ENCODE data around the gene FANCL. TPM values are rescaled to one million over a fixed set of nuclear protein-coding genes. Genes with fewer than 3 reads are reported as not detected.
"Not testable (repeated sequence)": the region's sequence is repeated elsewhere in the genome, so short reads cannot be mapped to it uniquely, and the experiment has no call there.

The FANCL gene
- polyA plus RNA-seq (ENCODE audit: low read depth in 6 of 6), result 10 to 100 TPM in 5 of 6 donors, 1 to 10 TPM in 1; 5.9 to 21.9 (median 11.7) TPM

DNA sequence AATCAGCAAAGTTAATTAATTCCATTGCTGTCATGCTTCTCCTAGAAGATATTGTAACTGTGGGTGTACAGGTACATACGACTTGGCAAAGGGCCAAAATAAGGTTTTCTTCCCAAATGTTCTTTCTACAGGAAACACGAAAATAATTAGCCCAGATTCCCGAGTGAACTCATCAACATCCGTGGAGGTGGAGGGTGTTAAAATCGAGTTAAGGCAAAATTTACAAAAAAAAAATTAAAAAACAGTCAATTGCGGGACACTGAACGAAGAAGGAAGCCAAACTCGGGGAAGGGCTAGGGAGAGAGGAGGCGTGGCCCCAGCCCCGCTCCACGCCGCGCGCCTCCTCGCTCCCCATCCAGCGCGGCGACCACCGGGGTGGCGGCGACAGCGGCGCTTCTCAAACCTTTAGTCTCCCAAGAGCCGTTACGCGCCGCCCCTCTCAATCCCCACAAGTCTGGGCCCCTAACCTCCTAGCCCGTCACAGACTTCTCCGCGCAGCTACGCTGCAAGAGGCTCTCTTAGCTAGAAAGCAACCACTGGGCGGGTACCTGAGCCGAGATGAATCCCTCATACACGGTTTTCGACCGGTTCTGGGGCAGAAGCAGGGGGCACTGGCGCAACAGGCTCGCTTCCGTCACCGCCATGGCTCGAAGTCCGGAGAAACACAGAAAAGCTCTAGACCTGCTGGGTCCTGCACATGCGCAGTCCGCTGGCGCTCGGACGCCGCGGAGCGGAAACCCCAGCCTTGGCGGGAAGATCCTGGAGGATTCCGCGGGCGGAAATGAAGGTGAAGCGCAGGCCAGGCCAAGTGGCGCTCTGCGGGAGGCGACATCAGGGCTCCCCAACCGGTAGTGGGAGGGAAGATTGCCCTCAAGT lies at the start of gene FANCL:
Gene FANCL, minus strand, starts transcription at position 656 of the 876 bp plus-strand sequence. Its CDS starts 12 bp downstream, at position 644.
- peak; percentile 75 to 85 for ATAC-seq (ENCODE audit: low read depth in 2 of 2)
- H3K27me3 Mint-ChIP-seq, result no peaks in the 10 kb centered on the region
- peak within 1 kb of the TSS; percentile 91 to 98 (median 96) for H3K27ac Mint-ChIP-seq
- peak within 1 kb of the TSS; percentile 95 to 99 (median 98) for H3K4me3 Mint-ChIP-seq
- peak; percentile 69 for DNase-seq
- H3K36me3 Mint-ChIP-seq, result no peaks in the 10 kb centered on the region
- H3K9me3 Mint-ChIP-seq, result no peaks in the 10 kb centered on the region
- H3K4me1 Mint-ChIP-seq, result peaks cover 17 to 46% (median 35%) of the 10 kb centered on the region in 3 donors

DNA sequence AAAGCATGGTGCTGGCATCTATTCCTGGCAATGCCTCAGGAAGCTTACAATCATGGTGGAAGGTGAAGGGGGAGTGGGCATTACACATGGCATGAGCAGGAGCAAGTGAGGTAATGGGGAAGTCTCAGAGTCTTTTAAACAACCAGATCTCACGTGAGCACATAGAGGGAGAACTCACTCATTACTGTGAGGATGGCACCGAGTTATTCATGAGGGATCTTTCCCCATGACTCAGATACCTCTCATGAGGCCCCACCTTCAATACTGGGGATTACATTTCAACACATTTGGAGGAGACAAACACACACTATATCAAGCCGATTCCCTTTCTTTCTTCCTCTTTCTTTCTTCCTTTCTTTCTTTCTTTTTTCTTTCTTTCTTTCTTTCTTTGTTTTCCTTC lies 47.9 kb upstream of the FANCL start:
- Mint-ChIP-seq H3K4me1 (no peaks in the 10 kb centered on the region), H3K4me3 (no peak overlapping the region), H3K36me3 (no peaks in the 10 kb centered on the region), H3K9me3 (peaks cover 0 to 2% (median 0%) of the 10 kb centered on the region in 7 donors), H3K27ac (no peak overlapping the region), H3K27me3 (peaks cover 18 to 27% (median 18%) of the 10 kb centered on the region in 3 donors)
- no peak for DNase-seq
- no peak for ATAC-seq (ENCODE audit: low read depth in 2 of 2)

DNA sequence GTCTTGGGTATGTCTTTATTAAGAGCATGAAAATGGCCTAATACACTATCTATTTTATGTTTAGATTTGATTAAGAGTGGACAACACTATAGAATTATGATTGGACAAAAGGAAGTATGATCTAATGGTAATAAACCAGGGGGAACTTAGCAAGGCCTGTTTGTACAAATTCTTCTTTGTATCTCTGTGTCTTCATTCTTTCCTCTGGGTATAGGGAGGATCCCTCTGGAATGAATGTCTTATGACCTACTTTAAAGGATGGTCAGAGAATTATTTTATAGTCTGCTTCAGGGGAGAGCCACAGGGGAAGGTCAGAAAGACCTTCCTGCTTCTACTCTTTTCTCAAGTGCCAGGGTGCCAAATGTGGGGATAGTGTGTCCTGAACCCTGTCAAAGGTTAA lies 42.8 kb upstream of the FANCL start:
- Mint-ChIP-seq H3K4me3 (no peak overlapping the region), H3K9me3 (peaks cover 0 to 2% (median 0%) of the 10 kb centered on the region in 7 donors), H3K27ac (no peak overlapping the region), H3K4me1 (no peaks in the 10 kb centered on the region), H3K27me3 (peaks cover 0 to 20% (median 5%) of the 10 kb centered on the region in 3 donors), H3K36me3 (no peaks in the 10 kb centered on the region)
- DNase-seq, result no peak
- no peak for ATAC-seq (ENCODE audit: low read depth in 2 of 2)

DNA sequence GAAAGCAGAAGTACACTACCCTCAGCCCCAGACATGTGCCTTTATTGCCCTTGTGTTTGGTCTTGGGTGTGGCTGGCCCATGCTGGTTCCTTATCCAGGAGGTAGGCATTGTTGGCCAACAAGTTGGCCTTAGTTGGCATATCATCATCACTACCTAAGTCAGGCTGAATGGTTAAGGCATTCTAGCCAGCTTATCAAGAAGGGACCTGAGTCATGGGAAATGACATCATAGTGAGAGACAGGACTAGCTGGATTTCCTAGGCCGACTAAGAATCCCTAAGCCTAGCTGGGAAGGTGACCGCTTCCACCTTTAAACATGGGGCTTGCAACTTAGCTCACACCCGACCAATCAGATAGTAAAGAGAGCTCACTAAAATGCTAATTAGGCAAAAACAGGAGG lies 34.0 kb upstream of the FANCL start:
- H3K27me3 Mint-ChIP-seq; DNase-seq; H3K36me3 Mint-ChIP-seq; ATAC-seq (ENCODE audit: low read depth in 2 of 2); H3K27ac Mint-ChIP-seq; H3K9me3 Mint-ChIP-seq; H3K4me3 Mint-ChIP-seq; H3K4me1 Mint-ChIP-seq: not testable (repeated sequence)

DNA sequence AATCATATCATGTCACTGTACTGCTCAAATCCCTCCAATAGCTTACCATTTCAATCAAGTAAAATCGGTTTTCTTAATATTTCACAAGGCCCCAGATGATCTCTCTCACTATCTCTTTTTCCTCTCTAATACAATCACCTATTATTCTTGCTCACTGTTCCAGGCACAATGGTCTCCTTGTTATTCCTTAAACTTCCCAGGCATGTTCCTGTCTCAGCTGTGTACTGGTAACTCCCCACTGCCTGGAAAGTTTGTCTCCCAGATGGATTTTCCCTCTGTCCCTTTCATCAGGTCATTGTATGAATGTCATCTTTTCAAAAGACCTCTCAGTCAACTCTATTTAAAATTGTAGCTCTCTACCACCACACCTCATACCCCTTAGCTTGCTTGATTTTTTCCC lies 30.7 kb upstream of the FANCL start:
- ATAC-seq (ENCODE audit: low read depth in 2 of 2) (no peak), DNase-seq (no peak)
- Mint-ChIP-seq H3K36me3 (no peaks in the 10 kb centered on the region), H3K27ac (peak overlapping the region in 1 of 6 donors; percentile 16), H3K9me3 (peaks cover 0 to 4% (median 0%) of the 10 kb centered on the region in 7 donors), H3K27me3 (peaks cover 0 to 5% (median 4%) of the 10 kb centered on the region in 3 donors), H3K4me1 (no peaks in the 10 kb centered on the region), H3K4me3 (no peak overlapping the region)

DNA sequence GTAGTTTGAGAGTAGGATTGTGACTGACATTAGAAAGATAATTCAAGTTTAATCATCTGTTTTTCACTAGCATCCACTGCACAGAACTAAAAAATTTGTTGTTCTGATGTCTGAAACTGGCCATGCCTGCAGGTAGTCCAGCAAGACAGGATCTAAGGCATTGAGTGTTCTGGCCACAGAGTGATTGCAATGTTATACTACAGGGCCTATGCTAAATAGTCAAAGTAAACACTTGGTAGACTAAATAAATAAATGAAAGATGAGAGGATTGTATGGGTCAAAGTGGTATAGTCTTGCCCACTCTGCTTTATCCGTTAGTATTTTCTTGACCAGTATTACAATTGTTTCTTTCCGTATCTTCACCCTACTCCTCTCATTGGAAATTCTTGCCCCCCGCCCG lies 27.6 kb upstream of the FANCL start:
- Mint-ChIP-seq H3K36me3 (no peaks in the 10 kb centered on the region), H3K4me3 (no peak overlapping the region), H3K9me3 (no peaks in the 10 kb centered on the region), H3K27ac (no peak overlapping the region), H3K4me1 (no peaks in the 10 kb centered on the region), H3K27me3 (no peaks in the 10 kb centered on the region)
- ATAC-seq (ENCODE audit: low read depth in 2 of 2), result no peak
- DNase-seq, result no peak

DNA sequence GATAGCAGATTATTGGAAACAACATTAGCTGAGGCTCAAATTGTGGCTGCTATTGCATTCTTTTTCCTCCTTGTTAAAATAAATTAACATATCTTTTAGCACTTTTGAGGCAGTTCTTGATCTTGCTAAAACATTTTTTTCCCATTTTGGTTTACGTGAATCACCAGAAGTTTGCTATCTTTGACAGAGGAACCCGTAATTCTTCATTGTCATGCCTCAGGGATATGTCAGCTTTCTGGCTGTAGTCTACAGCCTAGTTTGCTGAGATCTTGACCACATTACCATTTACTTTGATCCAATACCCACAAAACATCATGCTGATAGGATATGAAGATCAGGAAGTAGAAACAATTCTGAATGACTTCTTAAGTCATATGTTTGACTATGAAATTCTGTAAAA lies 25.1 kb upstream of the FANCL start:
- Mint-ChIP-seq H3K27ac (no peak overlapping the region), H3K9me3 (no peaks in the 10 kb centered on the region), H3K27me3 (peaks cover 0 to 4% (median 0%) of the 10 kb centered on the region in 3 donors), H3K4me3 (no peak overlapping the region), H3K36me3 (no peaks in the 10 kb centered on the region), H3K4me1 (no peaks in the 10 kb centered on the region)
- DNase-seq (no peak), ATAC-seq (ENCODE audit: low read depth in 2 of 2) (no peak)

DNA sequence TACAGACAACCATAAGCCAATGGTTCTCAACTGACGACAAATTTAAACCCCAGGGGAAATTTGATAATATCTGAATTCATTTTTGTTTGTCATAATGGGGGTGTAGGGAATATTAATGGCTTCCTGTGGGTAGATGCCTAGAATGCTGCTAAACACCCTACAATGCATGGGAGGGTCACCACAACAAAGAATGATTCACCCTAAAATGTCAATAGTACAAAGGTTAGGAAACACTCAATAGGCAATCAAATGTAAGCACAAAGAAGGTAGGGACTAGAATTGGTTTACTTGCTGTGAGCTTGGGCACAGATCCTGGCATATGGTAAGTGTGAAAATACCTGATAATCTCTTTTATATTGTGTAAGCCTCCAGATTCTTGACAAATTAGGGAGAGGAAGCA lies 20.1 kb upstream of the FANCL start:
- DNase-seq, result no peak
- H3K4me3 Mint-ChIP-seq, result no peak overlapping the region
- peaks cover 0 to 10% (median 0%) of the 10 kb centered on the region in 3 donors for H3K27me3 Mint-ChIP-seq
- no peaks in the 10 kb centered on the region for H3K4me1 Mint-ChIP-seq
- no peaks in the 10 kb centered on the region for H3K36me3 Mint-ChIP-seq
- ATAC-seq (ENCODE audit: low read depth in 2 of 2), result no peak
- peaks cover 0 to 10% (median 2%) of the 10 kb centered on the region in 7 donors for H3K9me3 Mint-ChIP-seq
- no peak overlapping the region for H3K27ac Mint-ChIP-seq

DNA sequence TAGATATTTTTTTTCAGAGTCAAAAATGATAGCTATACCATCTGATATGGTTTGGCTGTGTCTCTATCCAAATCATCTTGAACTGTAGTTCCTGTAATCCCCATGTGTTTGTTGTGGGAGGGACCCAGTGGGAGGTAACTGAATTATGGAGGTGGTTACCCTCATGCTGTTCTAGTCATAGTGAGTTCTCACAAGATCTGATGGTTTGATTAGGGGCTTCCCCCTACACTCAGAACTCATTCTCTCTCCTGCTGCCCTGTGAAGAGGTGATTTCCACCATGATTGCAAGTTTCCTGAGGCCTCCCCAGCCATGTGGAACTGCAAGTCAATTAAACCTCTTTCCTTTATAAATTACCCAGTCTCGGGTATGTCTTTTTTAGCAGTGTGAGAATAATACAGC lies 17.3 kb upstream of the FANCL start:
- not testable (repeated sequence) for H3K4me1 Mint-ChIP-seq, H3K27me3 Mint-ChIP-seq, H3K4me3 Mint-ChIP-seq, H3K36me3 Mint-ChIP-seq, DNase-seq, H3K27ac Mint-ChIP-seq
- peak in 1 of 2 donors; percentile 35 for ATAC-seq (ENCODE audit: low read depth in 2 of 2)
- H3K9me3 Mint-ChIP-seq, result peaks cover 0 to 10% (median 2%) of the 10 kb centered on the region in 7 donors

DNA sequence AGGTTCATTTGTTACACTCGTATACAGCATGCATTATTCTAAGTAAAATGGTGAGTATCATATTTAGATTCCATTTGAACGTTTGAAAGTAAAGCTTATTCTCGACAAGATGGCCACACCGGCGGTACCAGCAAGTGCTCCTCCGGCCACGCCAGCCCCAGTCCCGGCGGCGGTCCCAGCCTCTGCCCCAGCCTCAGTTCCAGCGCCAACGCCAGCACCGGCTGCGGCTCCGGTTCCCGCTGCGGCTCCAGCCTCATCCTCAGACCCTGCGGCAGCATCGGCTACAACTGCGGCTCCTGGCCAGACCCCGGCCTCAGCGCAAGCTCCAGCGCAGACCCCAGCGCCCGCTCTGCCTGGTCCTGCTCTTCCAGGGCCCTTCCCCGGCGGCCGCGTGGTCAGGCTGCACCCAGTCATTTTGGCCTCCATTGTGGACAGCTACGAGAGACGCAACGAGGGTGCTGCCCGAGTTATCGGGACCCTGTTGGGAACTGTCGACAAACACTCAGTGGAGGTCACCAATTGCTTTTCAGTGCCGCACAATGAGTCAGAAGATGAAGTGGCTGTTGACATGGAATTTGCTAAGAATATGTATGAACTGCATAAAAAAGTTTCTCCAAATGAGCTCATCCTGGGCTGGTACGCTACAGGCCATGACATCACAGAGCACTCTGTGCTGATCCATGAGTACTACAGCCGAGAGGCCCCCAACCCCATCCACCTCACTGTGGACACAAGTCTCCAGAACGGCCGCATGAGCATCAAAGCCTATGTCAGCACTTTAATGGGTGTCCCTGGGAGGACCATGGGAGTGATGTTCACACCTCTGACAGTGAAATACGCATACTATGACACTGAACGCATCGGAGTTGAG lies 10.4 kb upstream of the FANCL start:
- H3K4me1 Mint-ChIP-seq; H3K27ac Mint-ChIP-seq; H3K9me3 Mint-ChIP-seq; ATAC-seq (ENCODE audit: low read depth in 2 of 2); DNase-seq; H3K4me3 Mint-ChIP-seq; H3K27me3 Mint-ChIP-seq; H3K36me3 Mint-ChIP-seq: not testable (repeated sequence)

DNA sequence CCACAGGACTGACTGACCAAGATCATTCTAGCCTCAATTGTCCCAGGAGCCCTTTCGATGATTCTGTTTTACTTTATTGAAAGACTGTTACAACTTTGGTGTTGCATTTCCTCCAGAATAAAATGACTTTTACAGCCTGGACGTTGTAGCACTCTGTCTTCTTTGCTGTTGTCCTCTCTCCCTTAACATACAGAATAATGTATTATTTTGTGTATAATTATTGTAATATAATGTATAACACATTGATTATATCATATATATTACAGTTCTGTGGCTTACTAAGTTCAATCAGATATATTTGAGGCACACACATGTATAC lies 380 bp upstream of the FANCL start:
- H3K27ac Mint-ChIP-seq, result peak overlapping the region; percentile 91 to 98 (median 96)
- H3K4me1 Mint-ChIP-seq, result peaks cover 16 to 42% (median 33%) of the 10 kb centered on the region in 3 donors
- ATAC-seq (ENCODE audit: low read depth in 2 of 2), result no peak

DNA sequence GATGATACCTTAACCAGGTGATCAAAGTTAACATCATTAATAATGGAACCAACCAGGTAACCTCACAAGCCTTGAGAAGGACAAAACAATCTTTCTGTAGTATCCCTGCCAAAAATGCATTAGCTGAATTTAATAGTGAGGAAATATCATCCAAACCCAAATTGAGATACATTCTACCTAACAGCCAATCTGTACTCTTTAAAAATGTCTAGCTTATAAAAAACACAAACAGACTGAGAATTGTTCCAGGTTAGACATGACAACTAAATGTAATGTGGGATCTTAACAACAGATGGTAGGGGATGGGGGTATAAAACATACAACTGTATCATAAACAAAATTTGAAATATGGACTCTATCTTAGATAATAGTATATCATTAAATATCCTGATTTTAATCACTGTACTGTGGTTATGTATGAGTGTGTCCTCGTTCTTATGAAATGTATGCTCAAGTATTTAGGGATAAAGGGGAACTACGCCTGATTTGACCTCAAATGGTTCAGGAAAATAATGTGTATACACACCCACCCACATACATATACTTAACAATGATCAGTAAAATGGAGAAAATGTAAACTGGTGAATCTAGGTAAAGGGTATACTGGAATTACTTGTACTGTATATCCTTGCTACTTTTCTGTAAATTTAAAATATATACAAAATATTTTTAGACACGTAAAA lies 1.7 kb downstream of the FANCL start:
- no peak for DNase-seq
- Mint-ChIP-seq H3K4me3 (peak overlapping the region in 4 of 8 donors; percentile 3 to 99 (median 14)), H3K4me1 (peaks cover 28 to 58% (median 37%) of the 10 kb centered on the region in 3 donors), H3K27ac (peak overlapping the region in 2 of 6 donors; percentile 4 to 83), H3K27me3 (no peaks in the 10 kb centered on the region), H3K36me3 (no peaks in the 10 kb centered on the region), H3K9me3 (no peaks in the 10 kb centered on the region)
- no peak for ATAC-seq (ENCODE audit: low read depth in 2 of 2)

More for the DNA sequence above, 380 bp upstream of the FANCL start:
- no peaks in the 10 kb centered on the region for H3K27me3 Mint-ChIP-seq
- DNase-seq, result no peak
- H3K9me3 Mint-ChIP-seq, result no peaks in the 10 kb centered on the region
- H3K36me3 Mint-ChIP-seq, result no peaks in the 10 kb centered on the region
- H3K4me3 Mint-ChIP-seq, result peak overlapping the region; percentile 95 to 99 (median 98)

DNA sequence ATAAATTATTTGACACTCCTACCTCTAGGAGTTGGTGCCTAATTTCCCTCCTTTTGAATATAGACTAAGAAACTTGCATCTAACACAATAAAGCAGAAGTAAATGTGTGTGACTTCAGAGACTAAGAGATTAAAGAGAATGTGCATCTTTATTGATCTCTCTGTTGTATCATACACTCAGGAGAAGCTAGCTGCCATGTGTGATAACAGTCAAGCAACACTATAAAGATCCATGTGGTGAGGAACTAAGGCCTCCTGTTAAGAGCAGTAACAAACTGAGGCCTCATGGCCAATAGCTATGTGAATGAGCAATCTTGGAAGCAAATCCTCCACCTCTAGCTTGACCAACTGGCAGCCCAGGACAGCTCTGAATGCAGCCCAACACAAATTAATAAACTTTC lies 3.4 kb downstream of the FANCL start:
- Mint-ChIP-seq H3K4me1 (peaks cover 28 to 65% (median 37%) of the 10 kb centered on the region in 3 donors), H3K27me3 (no peaks in the 10 kb centered on the region), H3K4me3 (peak overlapping the region in 3 of 8 donors; percentile 18 to 99 (median 27)), H3K36me3 (no peaks in the 10 kb centered on the region), H3K27ac (peak overlapping the region in 5 of 6 donors; percentile 2 to 52 (median 49)), H3K9me3 (no peaks in the 10 kb centered on the region)
- DNase-seq (no peak), ATAC-seq (ENCODE audit: low read depth in 2 of 2) (no peak)

All from naive B cell (primary cell).